Esophagus squamous epithelium (tissue), 4 donors: ENCODE data around the gene SCN2B.

ENCODE experiments used
- POLR2A ChIP-seq, 4 donors: fragments of 450-650 bp; IDR thresholded peaks; one replicate each; pipeline ENCODE4 v1.6.1; 2017; ENCODE audit warnings: antibody characterized with exemption in 4 of 4, mild to moderate bottlenecking in 4 of 4, moderate library complexity in 3 of 4
- TF ChIP-seq, protein P1 (sequence below), 6 experiments: fragments of 450-650 bp in 4 of 6; fragments of 200-600 bp in 2 of 6; sonication (generic) in 2 of 6; IDR thresholded peaks; one replicate each; pipeline ENCODE4 v1.5.1; 2016 to 2019; ENCODE audit warnings: antibody characterized with exemption in 6 of 6, mild to moderate bottlenecking in 4 of 6, moderate library complexity in 4 of 6

- TF ChIP-seq POLR2A (IDR thresholded peaks at IDR 0.05): no peak
- TF ChIP-seq, protein P1, sequence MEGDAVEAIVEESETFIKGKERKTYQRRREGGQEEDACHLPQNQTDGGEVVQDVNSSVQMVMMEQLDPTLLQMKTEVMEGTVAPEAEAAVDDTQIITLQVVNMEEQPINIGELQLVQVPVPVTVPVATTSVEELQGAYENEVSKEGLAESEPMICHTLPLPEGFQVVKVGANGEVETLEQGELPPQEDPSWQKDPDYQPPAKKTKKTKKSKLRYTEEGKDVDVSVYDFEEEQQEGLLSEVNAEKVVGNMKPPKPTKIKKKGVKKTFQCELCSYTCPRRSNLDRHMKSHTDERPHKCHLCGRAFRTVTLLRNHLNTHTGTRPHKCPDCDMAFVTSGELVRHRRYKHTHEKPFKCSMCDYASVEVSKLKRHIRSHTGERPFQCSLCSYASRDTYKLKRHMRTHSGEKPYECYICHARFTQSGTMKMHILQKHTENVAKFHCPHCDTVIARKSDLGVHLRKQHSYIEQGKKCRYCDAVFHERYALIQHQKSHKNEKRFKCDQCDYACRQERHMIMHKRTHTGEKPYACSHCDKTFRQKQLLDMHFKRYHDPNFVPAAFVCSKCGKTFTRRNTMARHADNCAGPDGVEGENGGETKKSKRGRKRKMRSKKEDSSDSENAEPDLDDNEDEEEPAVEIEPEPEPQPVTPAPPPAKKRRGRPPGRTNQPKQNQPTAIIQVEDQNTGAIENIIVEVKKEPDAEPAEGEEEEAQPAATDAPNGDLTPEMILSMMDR (IDR thresholded peaks at IDR 0.05): no peak
These were observed 36.8 kb upstream of the SCN2B start for GRCh38 chr11:118213201-118213600.
